ENCODE measurements around the gene IL4I1.
A peak's percentile ranks its signal among the peaks of the same experiment; 100 is the strongest.

IL4I1 gene

DNA sequence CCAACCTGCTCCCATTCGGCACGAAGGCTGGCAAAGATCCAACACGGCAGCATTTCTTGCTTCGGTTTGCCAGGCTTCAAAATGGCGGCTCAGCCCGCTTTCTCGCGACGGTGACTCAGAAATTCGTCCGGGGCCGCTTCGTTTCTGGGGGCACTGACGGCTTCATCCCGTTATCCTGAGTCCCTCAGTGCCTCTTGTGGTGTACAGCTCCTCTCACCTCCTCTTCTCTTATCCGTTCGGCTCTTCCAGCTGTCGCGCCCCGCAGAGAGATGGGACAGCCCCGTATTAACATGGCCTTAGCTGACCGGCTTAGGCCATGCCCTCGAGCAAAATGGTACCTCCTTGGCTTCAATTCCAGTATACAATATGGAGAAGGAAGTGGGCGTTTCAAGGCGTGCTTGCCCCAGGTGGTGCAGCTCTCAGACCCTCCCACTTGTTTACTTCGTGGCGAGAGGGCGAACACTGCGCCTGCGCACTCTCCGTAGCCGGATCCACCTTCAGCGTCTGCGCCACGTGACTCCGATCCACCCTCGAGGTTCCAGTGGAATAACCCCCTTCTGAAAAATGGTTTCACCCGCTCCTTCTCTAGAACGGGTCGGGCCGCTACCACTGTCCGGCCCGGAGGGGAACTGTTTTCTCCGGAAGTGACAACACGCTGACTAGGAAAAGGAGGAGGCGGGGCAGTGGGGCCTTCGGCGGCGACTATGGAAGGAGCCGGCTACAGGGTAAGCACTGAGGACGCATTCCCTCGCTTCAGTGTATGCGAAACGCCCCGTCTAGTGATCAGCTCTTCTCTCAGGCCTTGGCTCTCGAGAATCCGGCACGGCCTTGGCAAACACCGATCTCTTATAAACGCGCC, 19.4 kb downstream of the IL4I1 start, which contains the start of the genes AKT1S1 and TBC1D17:
Gene AKT1S1, minus strand, starts transcription at position 336 of the 859 bp plus-strand sequence. CDS start 4,060 bp downstream, outside the sequence.
Gene TBC1D17, plus strand, starts transcription at position 683 of the 859 bp plus-strand sequence. Its CDS starts 22 bp downstream, at position 705.
- DNase-seq = peak; percentile 96 to 98

DNA sequence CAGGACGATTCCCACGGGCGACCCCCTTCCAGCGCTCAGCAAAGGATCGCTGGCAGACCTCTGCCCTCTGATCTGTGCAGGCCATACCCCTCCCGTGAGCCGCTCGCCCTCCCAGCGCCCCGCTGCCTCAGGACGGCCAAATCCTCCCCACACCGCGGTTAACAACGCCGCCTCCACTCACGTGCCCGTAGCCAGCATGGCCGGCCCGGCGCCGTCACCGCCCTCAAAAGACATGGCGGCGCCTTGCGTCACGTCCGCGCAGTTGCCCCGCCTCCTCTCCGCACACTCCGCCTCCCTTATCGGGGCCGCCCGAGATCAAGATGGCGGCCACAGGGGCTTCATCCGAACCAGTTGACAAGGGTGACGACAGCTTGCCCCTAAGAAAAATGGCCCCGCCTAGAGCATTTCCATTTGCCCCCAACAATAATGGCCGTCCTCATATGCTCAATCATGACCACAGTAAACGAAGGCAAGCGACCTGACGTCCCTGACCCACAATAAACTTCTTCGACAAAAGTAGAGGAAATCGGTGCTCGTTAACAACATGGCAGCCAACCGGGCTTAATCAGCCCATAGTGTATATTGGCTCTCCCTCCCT, 20.2 kb downstream of the IL4I1 start:
- peak; percentile 98 for DNase-seq

GRCh38 chr19:49875857-49876421, 20.7 kb downstream of the IL4I1 start:
- DNase-seq = peak; percentile 67 to 74

GRCh38 chr19:49875177-49875576, 21.5 kb downstream of the IL4I1 start:
- DNase-seq = no peak

DNA sequence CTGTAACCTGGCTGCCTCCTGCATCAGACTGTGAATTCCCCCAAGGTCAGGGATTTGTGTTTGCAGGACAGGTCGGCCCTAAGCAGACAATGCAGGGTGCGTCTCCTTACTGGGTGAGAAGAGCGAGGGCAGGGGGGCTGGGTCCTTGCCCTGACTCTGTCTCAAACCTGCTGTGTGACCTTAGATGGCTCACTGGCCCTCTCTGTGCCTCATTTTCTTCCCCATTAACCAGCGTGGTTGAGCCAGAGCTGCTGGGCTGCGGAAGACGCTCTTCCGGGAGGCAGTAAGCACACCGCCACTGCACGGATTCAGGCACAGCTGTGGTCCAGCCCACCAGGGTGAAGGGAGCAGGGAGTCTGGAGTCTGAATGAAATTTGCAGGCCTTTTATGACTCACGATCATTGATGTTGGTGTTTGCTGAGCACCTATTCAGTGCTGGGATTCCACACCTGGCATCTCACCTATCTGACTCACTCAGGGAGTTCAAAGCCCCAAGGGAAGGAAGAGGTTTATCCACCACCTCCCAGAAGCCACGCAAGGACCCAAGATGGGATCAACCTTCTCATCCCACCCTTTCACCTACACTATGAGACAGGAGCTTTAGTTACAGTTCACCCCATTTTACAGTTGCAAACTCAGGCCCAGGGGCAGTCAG, 22.1 kb downstream of the IL4I1 start:
- no peak for DNase-seq

- DNase-seq = no peak
Observed at GRCh38 chr19:49873834-49874233, 22.9 kb downstream of the IL4I1 start.

DNA sequence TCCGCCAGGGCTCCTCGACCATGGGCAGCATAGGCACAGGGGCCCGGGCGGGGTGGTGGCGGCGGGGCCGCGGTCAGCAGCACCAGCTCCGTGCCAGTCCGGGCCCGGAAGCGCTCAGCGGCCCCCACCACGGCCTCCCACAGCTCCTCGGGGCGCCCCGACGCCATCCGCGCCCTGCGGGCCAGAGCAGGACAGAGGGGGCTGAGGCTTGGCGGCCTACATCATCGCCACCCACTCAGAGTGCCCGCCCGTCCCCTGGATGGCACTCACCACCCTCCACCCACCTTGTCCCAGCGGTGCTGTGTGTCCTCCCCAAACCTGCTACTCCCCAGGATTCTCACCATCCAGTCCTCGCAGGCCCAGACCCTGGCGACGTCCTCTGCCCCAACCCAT, 23.6 kb downstream of the IL4I1 start:
- no peak for DNase-seq

DNA sequence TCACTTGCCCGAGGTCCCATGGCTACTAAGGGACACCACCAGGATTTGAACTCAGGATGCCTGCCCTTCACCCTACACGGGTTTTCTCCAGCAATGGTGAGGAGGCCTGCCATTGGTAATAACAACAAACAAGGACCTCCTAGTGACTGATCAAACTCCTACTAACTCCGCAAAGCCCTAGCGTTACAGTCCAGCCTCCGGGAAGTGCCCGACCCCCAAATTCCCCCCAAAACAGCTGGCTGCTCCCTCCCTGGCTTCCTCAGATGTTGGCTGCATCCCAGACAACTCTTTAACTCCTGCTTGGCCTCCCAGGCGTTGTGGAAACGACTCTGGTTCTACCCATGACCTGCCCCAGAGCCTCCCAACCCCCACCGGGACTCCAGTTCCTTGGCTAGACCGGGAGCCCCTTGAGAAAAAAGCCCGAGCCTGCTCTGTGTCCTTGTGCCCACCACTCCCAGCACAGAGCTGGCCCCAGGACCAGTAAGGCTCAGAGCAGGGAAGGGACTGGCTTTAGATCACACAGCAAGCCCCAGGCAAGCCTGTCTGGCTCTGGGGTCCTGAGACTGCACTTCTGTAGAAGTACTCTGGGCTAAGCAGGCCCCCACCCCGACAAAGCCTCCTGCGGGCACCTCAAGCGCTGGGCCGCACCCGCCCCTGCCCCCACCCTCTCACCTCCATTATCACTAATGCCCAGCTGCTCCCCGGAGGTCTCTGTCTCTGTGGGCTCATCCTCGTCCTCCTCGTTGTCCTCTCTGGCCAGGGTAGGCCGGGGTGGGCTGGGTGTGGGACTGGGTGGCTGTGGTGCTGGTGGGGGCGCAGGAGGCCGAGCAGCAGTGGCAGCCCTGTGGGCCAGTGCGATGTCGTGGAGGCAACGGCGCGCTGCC, 24.2 kb downstream of the IL4I1 start:
- no peak for DNase-seq

GRCh38 chr19:49871349-49871985, 25.2 kb downstream of the IL4I1 start:
- no peak for DNase-seq

DNA sequence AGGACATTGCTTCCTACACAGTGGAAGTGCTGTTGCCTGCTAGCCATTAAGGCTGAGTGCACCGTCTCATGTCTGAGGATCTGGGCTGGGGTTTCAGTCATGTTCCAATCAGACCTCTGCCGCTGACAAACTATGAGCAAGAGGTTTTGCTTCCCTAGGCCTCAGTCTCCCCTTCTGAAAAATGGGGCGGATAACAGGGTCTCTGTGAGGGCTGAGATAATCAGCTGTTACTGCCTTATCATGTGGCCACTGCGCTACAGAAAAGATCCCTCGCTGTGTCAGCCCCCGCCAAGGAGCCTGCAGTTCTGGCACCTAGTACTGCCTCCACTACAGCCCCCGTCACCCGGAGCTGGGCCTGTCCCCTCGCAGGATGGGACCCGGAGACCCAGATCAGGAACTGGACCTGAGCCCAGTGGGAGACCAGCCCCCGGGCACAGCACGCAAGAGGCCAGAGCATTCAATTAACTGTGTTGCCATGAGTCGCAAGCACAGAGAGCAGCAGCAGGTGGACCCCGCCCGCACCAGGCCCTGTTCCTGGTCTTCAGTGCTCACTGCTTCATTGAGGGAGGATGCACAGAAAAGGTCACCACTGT, 26.3 kb downstream of the IL4I1 start:
- DNase-seq = no peak

DNA sequence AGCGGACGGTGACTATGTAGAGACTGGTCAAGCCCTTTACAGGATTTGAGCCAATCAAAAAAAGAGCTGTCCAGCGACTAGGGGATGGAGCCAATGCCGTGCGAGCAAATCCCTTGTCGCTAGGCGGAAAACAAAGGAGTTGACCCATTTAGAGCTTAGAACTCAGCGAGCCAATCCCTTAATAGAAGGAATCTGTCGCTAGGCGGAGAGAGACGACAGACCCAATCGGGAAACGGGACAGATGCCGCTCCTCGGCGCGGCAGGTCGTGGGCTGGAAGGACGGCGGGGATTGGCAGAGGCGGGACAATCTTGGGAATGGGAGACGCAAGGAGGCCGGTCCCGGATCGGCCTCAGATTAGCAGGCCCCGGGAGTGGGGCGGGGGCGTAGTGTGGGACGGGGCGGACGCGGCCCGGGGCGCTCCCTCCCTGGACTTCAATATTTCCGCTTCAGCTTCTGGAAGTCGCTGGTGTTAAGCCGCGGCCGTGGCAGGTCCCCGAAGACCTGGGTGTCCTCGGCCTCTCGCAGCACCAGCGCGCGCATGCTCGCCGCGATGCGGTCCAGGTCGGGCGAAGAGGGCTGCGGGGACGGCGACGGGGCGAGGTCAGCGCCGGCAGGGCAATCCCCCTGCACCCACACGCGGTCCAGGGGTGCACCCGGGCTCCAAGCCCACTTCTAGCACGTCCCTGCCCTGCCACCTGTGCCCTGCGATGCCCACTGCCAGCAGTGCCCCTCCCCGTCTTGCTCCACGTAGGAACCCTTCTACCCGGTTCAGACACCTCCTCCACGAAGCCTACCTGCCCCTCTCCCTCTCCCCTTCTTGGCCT, 27.0 kb downstream of the IL4I1 start:
- peak; percentile 88 to 93 for DNase-seq

- DNase-seq = peak in 1 of 2 experiments; percentile 86
Observed at GRCh38 chr19:49869009-49869483, 27.6 kb downstream of the IL4I1 start.

- peak; percentile 85 to 86 for DNase-seq
Observed at GRCh38 chr19:49866933-49867782, 29.5 kb downstream of the IL4I1 start, which contains the start of gene PNKP. Gene PNKP (minus strand): TSS chr19:49867576. CDS start chr19:49867204, 372 bp downstream.

DNA sequence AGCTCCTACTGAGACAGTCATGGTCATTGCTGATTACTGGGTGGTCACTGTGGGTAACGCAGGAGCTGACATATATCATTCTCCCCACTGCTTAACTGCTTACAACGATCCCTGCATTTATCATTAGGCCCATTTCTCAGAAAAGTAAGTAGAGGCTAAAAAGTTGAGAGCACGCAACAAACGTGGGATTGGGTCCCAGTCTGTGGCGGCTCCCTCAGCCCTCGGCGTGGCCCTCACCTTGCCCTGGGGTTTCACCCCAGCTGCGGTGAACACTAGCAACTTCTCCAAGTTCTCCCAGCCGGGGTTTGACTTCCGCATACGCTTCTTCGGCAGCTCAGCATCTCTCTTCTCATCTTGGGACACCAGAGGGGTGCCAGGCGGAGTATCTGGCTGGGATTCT, 31.8 kb downstream of the IL4I1 start:
- DNase-seq = no peak

- no peak for DNase-seq
Observed at GRCh38 chr19:49863935-49864320, 32.8 kb downstream of the IL4I1 start.

DNA sequence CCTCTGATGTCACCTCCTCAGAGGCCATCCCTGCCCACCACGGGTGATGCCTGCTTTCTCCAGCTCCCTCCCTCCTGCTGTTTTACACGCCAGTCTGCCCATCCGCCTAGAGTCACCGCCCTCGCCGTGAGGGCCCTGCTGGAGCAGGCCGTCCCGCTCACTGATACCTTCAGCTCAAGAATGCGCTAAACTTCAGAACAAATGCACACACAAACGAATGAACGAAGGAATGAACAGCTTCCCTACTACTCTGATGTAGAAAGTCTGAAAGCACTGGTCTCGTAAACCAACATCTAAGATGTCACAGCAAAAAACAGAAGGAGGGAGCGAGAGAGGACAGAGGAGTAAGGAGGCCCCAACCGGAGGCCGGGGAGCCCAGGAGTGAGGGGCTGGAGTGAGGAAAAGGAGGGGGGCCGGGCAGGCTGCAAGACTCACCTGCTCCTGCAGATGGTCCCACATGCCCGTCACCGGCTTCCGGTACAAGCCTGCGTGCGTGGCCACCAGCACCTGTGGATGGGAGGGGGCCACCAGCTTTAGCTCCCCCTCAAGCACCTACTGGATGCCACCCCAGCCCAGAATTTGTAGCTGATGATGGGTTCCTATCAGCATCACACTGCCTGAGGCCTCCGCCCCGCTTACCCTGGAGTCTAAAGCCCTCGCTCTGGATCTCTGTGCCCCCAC, 33.3 kb downstream of the IL4I1 start:
- no peak for DNase-seq

DNA sequence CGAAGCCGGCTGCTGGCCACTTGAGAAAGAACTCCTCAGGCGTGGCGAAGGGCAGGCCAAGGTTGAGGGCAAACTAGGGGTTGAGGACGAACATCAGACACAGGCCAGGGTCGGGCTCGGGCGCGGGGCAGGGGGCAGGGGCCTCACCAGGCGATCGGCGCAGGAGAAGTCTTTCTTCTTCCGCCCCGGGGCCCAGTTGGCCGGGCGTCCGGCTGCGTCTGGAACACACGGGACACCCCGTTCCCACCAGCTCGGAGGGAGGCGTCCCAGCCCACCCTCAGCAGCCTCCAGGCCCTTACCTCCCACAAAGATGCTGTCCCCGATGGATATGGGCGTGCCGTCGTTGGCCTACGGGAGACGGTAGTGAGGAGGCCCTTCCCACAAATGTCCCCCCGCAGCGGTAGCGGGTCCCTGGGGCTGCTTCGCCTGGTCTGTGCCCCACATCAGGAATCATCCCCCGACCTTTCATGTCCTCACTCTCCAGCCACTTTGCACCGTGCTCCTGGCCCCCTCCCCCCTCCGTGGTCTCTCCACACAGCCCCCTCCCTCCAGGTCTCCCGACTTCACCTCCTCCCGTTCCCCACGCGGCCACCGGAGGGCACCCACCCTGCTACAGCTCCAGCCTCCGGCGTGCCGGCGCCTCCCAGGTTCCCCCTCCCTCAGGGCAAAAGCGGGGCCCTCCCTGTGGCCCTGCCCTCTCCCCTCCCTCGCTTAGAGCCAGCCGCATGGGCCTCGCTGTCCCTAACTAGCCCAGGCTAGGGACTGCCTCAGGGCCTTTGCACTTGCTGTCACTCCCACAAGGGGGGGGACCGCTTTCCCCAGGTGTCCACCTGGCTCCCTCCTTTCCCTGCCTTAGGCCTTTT, 34.1 kb downstream of the IL4I1 start:
- no peak for DNase-seq

Data from activated CD4-positive, alpha-beta T cell treated with anti-CD3 and anti-CD28 coated beads, Interleukin-2, amount 50 U/mL, for 48 hours (primary cell).